ENCODE measurements around the gene RAPGEF6. TPM values are rescaled to one million over a fixed set of nuclear protein-coding genes. Genes with fewer than 3 reads are reported as not detected.

Gene RAPGEF6
- total and polyA plus RNA-seq, 2 of the 4 experiments (the other 2 are of a cell fraction), result 5.8 to 18.8 TPM

GRCh38 chr5:131400585-131400984 lies 234.4 kb downstream of the RAPGEF6 start:
- H3K27ac ChIP-seq (ENCODE audit: insufficient read depth, low read length), result no peak overlapping the region
- no peaks in the 10 kb centered on the region for H3K79me1 ChIP-seq (ENCODE audit: low read depth in 1 of 2, low read length in 2 of 2)
- no peaks in the 10 kb centered on the region for H3K9me1 ChIP-seq (ENCODE audit: insufficient read depth, low read length)
- ChIA-PET POLR2A (ENCODE audit: unreplicated experiment) (no interaction called here), CTCF (interaction anchor here (0.5 kb wide), 1 partner anchor 237 kb away, joined by 3 read pairs; no protein-coding TSS in a partner anchor)
- no peak overlapping the region for H3K23ac ChIP-seq (ENCODE audit: low read depth, low read length)
- H2BK15ac ChIP-seq (ENCODE audit: low read depth, low read length), result no peak overlapping the region
- no peak overlapping the region for H4K91ac ChIP-seq (ENCODE audit: insufficient read depth, low read depth, low read length)
- H4K8ac ChIP-seq (ENCODE audit: low read depth in 2 of 2, low read length in 2 of 2), result no peak overlapping the region
- peaks cover 6% of the 10 kb centered on the region; the same call in 1 of the 2 replicates for H3K36me3 ChIP-seq (ENCODE audit: control insufficient read depth, insufficient read depth, low read length)
- DNase-seq (no peak), ATAC-seq (ENCODE audit: low read depth) (no peak)
- no peaks in the 10 kb centered on the region for H4K20me1 ChIP-seq (ENCODE audit: insufficient read depth, low read length)
- no peak overlapping the region for H2AFZ ChIP-seq (replicated peaks; ENCODE audit: low read length, poor library complexity)
- H3K14ac ChIP-seq (replicated peaks; ENCODE audit: low read depth, low read length), result no peak overlapping the region
- H4K5ac ChIP-seq (ENCODE audit: low read depth, low read length), result no peak overlapping the region
- no peak overlapping the region for H2AK5ac ChIP-seq (ENCODE audit: low read depth, low read length)
- in situ Hi-C loops (cut with MboI; ENCODE audit: low sequenced_read_pairs) (loop anchor here (25.0 kb wide), 3 partner anchors 513 to 1488 kb away; partner anchors contain the start of gene CHSY3), dilution Hi-C loops (cut with HindIII; ENCODE audit: low sequenced_read_pairs, unreplicated experiment) (no loop called here), intact Hi-C loops (cut with micrococcal nuclease) (loop anchor here (5.0 kb wide), 1 partner anchor 238 kb away; no protein-coding TSS in a partner anchor)
- H3K9ac ChIP-seq (ENCODE audit: low read depth, low read length), result no peak overlapping the region
- peaks cover 3% of the 10 kb centered on the region; the same call in 1 of the 2 replicates for H3K9me3 ChIP-seq (ENCODE audit: control insufficient read depth, insufficient read depth, low read length)
- no peak for TF ChIP-seq FOS (IDR thresholded peaks at IDR 0.05; ENCODE audit: low read depth, low read length)
- no peak for TF ChIP-seq MAZ (IDR thresholded peaks at IDR 0.05; ENCODE audit: borderline replicate concordance, low read depth, low read length)
- no peak for TF ChIP-seq NFE2L2 (IDR thresholded peaks at IDR 0.05; ENCODE audit: low read depth, low read length)
- no peak for TF ChIP-seq CHD1 (IDR thresholded peaks at IDR 0.05; ENCODE audit: low read depth, low read length)
- TF ChIP-seq POLR2A (IDR thresholded peaks at IDR 0.05; ENCODE audit: low read depth, low read length), result no peak
- no peak for TF ChIP-seq MXI1 (IDR thresholded peaks at IDR 0.05; ENCODE audit: borderline replicate concordance, low read depth, low read length)
- TF ChIP-seq SMC3 (IDR thresholded peaks at IDR 0.05; ENCODE audit: low read depth, low read length), result no peak
- TF ChIP-seq RAD21 (IDR thresholded peaks at IDR 0.05; ENCODE audit: low read length), result no peak
- TF ChIP-seq MAFK (IDR thresholded peaks at IDR 0.05; ENCODE audit: low read depth, low read length), result no peak
- TF ChIP-seq USF2 (IDR thresholded peaks at IDR 0.05; ENCODE audit: low read depth, low read length), result no peak
- no peak for TF ChIP-seq CEBPB (IDR thresholded peaks at IDR 0.05; ENCODE audit: low read depth, low read length)
- no peak for TF ChIP-seq RFX5 (IDR thresholded peaks at IDR 0.05; ENCODE audit: low read depth, low read length)
- TF ChIP-seq CTCF (conservative IDR thresholded peaks at IDR 0.05; ENCODE audit: low read depth, low read length), result no peak
- no peak for TF ChIP-seq BHLHE40 (IDR thresholded peaks at IDR 0.05; ENCODE audit: low read depth, low read length)
- no peak for TF ChIP-seq RCOR1 (IDR thresholded peaks at IDR 0.05; ENCODE audit: insufficient replicate concordance, low read length)
- no peak for TF ChIP-seq ELK1 (IDR thresholded peaks at IDR 0.05; ENCODE audit: borderline replicate concordance, low read depth, low read length)
- H3K27me3 ChIP-seq (ENCODE audit: control insufficient read depth, insufficient read depth, low read length), result no peaks in the 10 kb centered on the region
- H3K4me1 ChIP-seq (ENCODE audit: control insufficient read depth, insufficient read depth, low read length), result no peaks in the 10 kb centered on the region
- H3K56ac ChIP-seq (ENCODE audit: extremely low read depth, insufficient read depth, low read length), result no peak overlapping the region
- no peak overlapping the region for H3K18ac ChIP-seq (ENCODE audit: low read depth, low read length)
- no peak overlapping the region for H2BK5ac ChIP-seq (ENCODE audit: low read depth, low read length, poor library complexity, severe bottlenecking)
- no peak overlapping the region for H2AK9ac ChIP-seq (replicated peaks; ENCODE audit: low read depth, low read length, poor library complexity)
- H3K4me2 ChIP-seq (ENCODE audit: low read depth, low read length), result no peak overlapping the region
- 100% methylated on average over 1 of the region's 3 CpGs; no CpG with 5 or more reads in 1 of the 2 experiments for WGBS, 2 experiments (ENCODE audit: extremely low coverage in 2 of 2, insufficient read length in 1 of 2)
- BruUV-seq (replicated peaks), result no TSS peak
- no peak overlapping the region for H2BK20ac ChIP-seq (ENCODE audit: low read depth, low read length)
- H3K4ac ChIP-seq (ENCODE audit: low read depth, low read length), result no peak overlapping the region
- no peak overlapping the region for H3K4me3 ChIP-seq (ENCODE audit: insufficient read depth, low read depth, low read length)
- no peak overlapping the region for H2BK120ac ChIP-seq (ENCODE audit: low read depth, low read length)

All from IMR-90 (cell line).